H1 (cell line): Measurements from ENCODE around the gene NSUN2. TPM values are rescaled to one million over a fixed set of nuclear protein-coding genes. Genes with fewer than 3 reads are reported as not detected.
A peak's percentile ranks its signal among the peaks of the same experiment; 100 is the strongest.

Source experiments
- CTCF ChIA-PET: fragments of 300-600 bp; sonication (Branson Sonifier 250); formaldehyde crosslinking; loops from one replicate; lab custom pipeline; 2021; ENCODE audit not compliant: partially characterized antibody; lab: Charles Lee
- POLR2A ChIA-PET: fragments of 300-600 bp; sonication (Branson Sonifier 250); formaldehyde crosslinking; loops from one replicate; lab custom pipeline; 2021; ENCODE audit warnings: inconsistent platforms; ENCODE audit not compliant: partially characterized antibody; lab: Charles Lee
- DNase-seq, 2 experiments: peaks; one replicate each; pipeline versions ENCODE4 v3.0.0 to v3.0.0-alpha.2; 2010 to 2022; ENCODE audit warnings: low spot score in 2 of 2, low read depth in 1 of 2, mixed read lengths in 1 of 2
- FAIRE-seq: peaks from 2 replicates; lab custom pipeline; 2011; peaks lifted over from hg19 to GRCh38; lab: Jason Lieb, UNC
- H2AFZ ChIP-seq: 2 replicates; pipeline ENCODE4 v1.8.1; 2012; ENCODE audit warnings: low read length, inconsistent platforms
- H2AK5ac ChIP-seq: 2 replicates; pipeline ENCODE4 v1.6.1; 2013; ENCODE audit warnings: low read depth, low read length
- H2BK120ac ChIP-seq: replicated peaks from 2 replicates; pipeline ENCODE3; 2013; ENCODE audit warnings: low read depth, low read length, inconsistent platforms
- H2BK12ac ChIP-seq: 2 replicates; pipeline ENCODE4 v1.6.1; 2013; ENCODE audit warnings: low read depth, low read length
- H2BK15ac ChIP-seq: 2 replicates; pipeline ENCODE4 v1.6.1; 2013; ENCODE audit warnings: low read length
- H2BK20ac ChIP-seq: 2 replicates; pipeline ENCODE4 v1.6.1; 2013; ENCODE audit warnings: low read length
- H2BK5ac ChIP-seq: 2 replicates; pipeline ENCODE4 v1.6.1; 2013; ENCODE audit warnings: low read depth, low read length
- H3K14ac ChIP-seq: 2 replicates; pipeline ENCODE4 v1.6.1; 2013; ENCODE audit warnings: inconsistent platforms; ENCODE audit not compliant: insufficient read length
- H3K18ac ChIP-seq: 2 replicates; pipeline ENCODE4 v1.6.1; 2013; ENCODE audit warnings: low read length; ENCODE audit errors: extremely low read depth
- H3K23ac ChIP-seq: 2 replicates; pipeline ENCODE4 v1.6.1; 2013; ENCODE audit warnings: inconsistent platforms; ENCODE audit not compliant: insufficient read length
- H3K23me2 ChIP-seq: 2 replicates; pipeline ENCODE4 v1.6.1; 2013; ENCODE audit warnings: low read depth, low read length
- H3K27ac ChIP-seq: 2 replicates; pipeline ENCODE4 v1.6.1; 2011; ENCODE audit warnings: low read depth, low read length, inconsistent platforms
- H3K27me3 ChIP-seq, 4 experiments: replicated peaks in 1 of 4; 1 replicate in 1 of 4; 2 replicates in 3 of 4; pipeline versions ENCODE4 v1.6.1 to v1.8.1; 2011 to 2013; ENCODE audit warnings: low read length in 3 of 4, mild to moderate bottlenecking in 3 of 4, inconsistent platforms in 2 of 4, mixed read lengths in 2 of 4, moderate library complexity in 1 of 4; ENCODE audit not compliant: control insufficient read depth in 3 of 4, insufficient read depth in 3 of 4; ENCODE audit errors: extremely low read depth in 1 of 4
- H3K36me3 ChIP-seq, 4 experiments: 2 replicates each; pipeline versions ENCODE4 v1.6.1 to v1.8.1; 2011 to 2013; ENCODE audit warnings: mild to moderate bottlenecking in 4 of 4, low read length in 3 of 4, moderate library complexity in 2 of 4, control low read depth in 1 of 4, inconsistent platforms in 1 of 4; ENCODE audit not compliant: insufficient read depth in 4 of 4, control insufficient read depth in 2 of 4
- H3K4ac ChIP-seq: replicated peaks from 2 replicates; pipeline ENCODE3; 2013; ENCODE audit warnings: low read length, low read depth, mixed read lengths, inconsistent platforms; ENCODE audit not compliant: insufficient read length
- H3K4me1 ChIP-seq, 4 experiments: replicated peaks in 1 of 4; 1 replicate in 1 of 4; 2 replicates in 3 of 4; pipeline versions ENCODE4 v1.6.1 to v1.8.1; 2011 to 2013; ENCODE audit warnings: low read length in 3 of 4, inconsistent platforms in 2 of 4, mixed read lengths in 1 of 4; ENCODE audit not compliant: insufficient read depth in 4 of 4, control insufficient read depth in 3 of 4
- H3K4me2 ChIP-seq, 2 experiments: 2 replicates each; pipeline versions ENCODE4 v1.6.1 to v1.8.1; 2011 to 2013; ENCODE audit warnings: low read depth in 2 of 2, low read length in 2 of 2, control low read depth in 1 of 2, inconsistent platforms in 1 of 2, mild to moderate bottlenecking in 1 of 2; ENCODE audit not compliant: insufficient read depth in 1 of 2
- H3K4me3 ChIP-seq, 4 experiments: fragments of 200-600, 300-600 bp in 1 of 4; sonication (generic), shearing (Covaris generic), sonication (Bioruptor Twin) in 1 of 4; 2 replicates each; pipeline versions ENCODE4 v1.5.1 to v1.8.1; 2011 to 2016; ENCODE audit warnings: low read length in 4 of 4, low read depth in 3 of 4, control low read depth in 2 of 4, inconsistent platforms in 2 of 4, mild to moderate bottlenecking in 2 of 4, mixed read lengths in 1 of 4, moderate library complexity in 1 of 4; ENCODE audit not compliant: insufficient read depth in 2 of 4; ENCODE audit errors: extremely low read depth in 1 of 4
- H3K56ac ChIP-seq: replicated peaks from 2 replicates; pipeline ENCODE3; 2013; ENCODE audit warnings: low read depth, mild to moderate bottlenecking, mixed read lengths, low read length, inconsistent platforms; ENCODE audit not compliant: insufficient read length
- H3K79me1 ChIP-seq: 2 replicates; pipeline ENCODE4 v1.6.1; 2013; ENCODE audit warnings: low read depth, low read length, control low read depth
- H3K79me2 ChIP-seq, 2 experiments: 2 replicates each; pipeline versions ENCODE4 v1.6.1 to v1.8.1; 2012 to 2013; ENCODE audit warnings: low read length in 2 of 2, mild to moderate bottlenecking in 2 of 2, inconsistent platforms in 1 of 2; ENCODE audit not compliant: insufficient read depth in 2 of 2, control insufficient read depth in 1 of 2
- H3K9ac ChIP-seq, 4 experiments: replicated peaks in 1 of 4; 1 replicate in 1 of 4; 2 replicates in 3 of 4; pipeline versions ENCODE4 v1.6.1 to v1.8.1; 2011 to 2013; ENCODE audit warnings: low read depth in 3 of 4, low read length in 3 of 4, control low read depth in 2 of 4, mild to moderate bottlenecking in 2 of 4, moderate library complexity in 2 of 4, inconsistent platforms in 1 of 4; ENCODE audit errors: extremely low read depth in 1 of 4
- H3K9me3 ChIP-seq, 2 experiments: 2 replicates each; pipeline versions ENCODE4 v1.6.1 to v1.8.1; 2012 to 2013; ENCODE audit warnings: mild to moderate bottlenecking in 2 of 2, moderate library complexity in 2 of 2, control low read depth in 1 of 2, inconsistent platforms in 1 of 2, low read depth in 1 of 2, low read length in 1 of 2, mixed read lengths in 1 of 2; ENCODE audit not compliant: insufficient read depth in 2 of 2
- H4K20me1 ChIP-seq, 2 experiments: replicated peaks in 1 of 2; 2 replicates each; pipeline versions ENCODE3 to v1.8.1; 2011 to 2013; ENCODE audit warnings: inconsistent platforms in 2 of 2, low read length in 2 of 2, mild to moderate bottlenecking in 1 of 2; ENCODE audit not compliant: insufficient read depth in 2 of 2, control insufficient read depth in 1 of 2
- H4K5ac ChIP-seq: 2 replicates; pipeline ENCODE4 v1.6.1; 2013; ENCODE audit warnings: low read length, low read depth, mixed read lengths, inconsistent platforms; ENCODE audit not compliant: insufficient read length
- H4K8ac ChIP-seq: 2 replicates; pipeline ENCODE4 v1.8.0; 2013; ENCODE audit warnings: mild to moderate bottlenecking, moderate library complexity, low read length, inconsistent platforms; ENCODE audit not compliant: insufficient read depth; ENCODE audit errors: extremely low read depth
- H4K91ac ChIP-seq: replicated peaks from 2 replicates; pipeline ENCODE3; 2013; ENCODE audit warnings: low read length, mixed read lengths, inconsistent platforms; ENCODE audit not compliant: insufficient read length
- ATF3 ChIP-seq: IDR thresholded peaks from 2 replicates; pipeline ENCODE4 v1.6.1; 2011; ENCODE audit warnings: low read depth, mild to moderate bottlenecking, low read length; ENCODE audit not compliant: insufficient read depth
- BCL11A ChIP-seq, 2 experiments: IDR thresholded peaks; one replicate each; pipeline ENCODE4 v1.6.1; 2011; ENCODE audit warnings: low read depth in 2 of 2, low read length in 2 of 2, mild to moderate bottlenecking in 2 of 2
- BRCA1 ChIP-seq: IDR thresholded peaks from 2 replicates; pipeline ENCODE4 v1.6.1; 2012; ENCODE audit warnings: low read depth, low read length, improper control_type of control experiment
- CBX5 ChIP-seq: fragments of 300-800, 300-1000 bp; sonication (generic); IDR thresholded peaks from 2 replicates; pipeline ENCODE4 v1.7.1; 2016; ENCODE audit warnings: antibody characterized with exemption, low read length, low read depth
- CHD1 ChIP-seq: IDR thresholded peaks from 2 replicates; pipeline ENCODE4 v1.6.1; 2012; ENCODE audit warnings: low read depth, low read length, improper control_type of control experiment
- CHD2 ChIP-seq: IDR thresholded peaks from 2 replicates; pipeline ENCODE4 v1.6.1; 2012; ENCODE audit warnings: low read length, improper control_type of control experiment
- KDM5A ChIP-seq: fragments of 200-600 bp; IDR thresholded peaks from 2 replicates; pipeline ENCODE4 v1.7.1; 2012; ENCODE audit warnings: mild to moderate bottlenecking, low read length, inconsistent platforms, mixed read lengths
- MAFK ChIP-seq: IDR thresholded peaks from 2 replicates; pipeline ENCODE4 v1.6.1; 2012; ENCODE audit warnings: low read depth, mild to moderate bottlenecking, improper control_type of control experiment, low read length
- RXRA ChIP-seq: IDR thresholded peaks from 2 replicates; pipeline ENCODE4 v1.6.1; 2011; ENCODE audit warnings: low read depth, mild to moderate bottlenecking, low read length, moderate library complexity; ENCODE audit not compliant: insufficient read depth
- SAP30 ChIP-seq: fragments of 300-600 bp; sonication (generic); IDR thresholded peaks from 2 replicates; pipeline ENCODE4 v1.7.1; 2012; ENCODE audit warnings: low read length, moderate library complexity, mild to moderate bottlenecking, inconsistent platforms; ENCODE audit not compliant: insufficient read depth, insufficient replicate concordance
- ZNF274 ChIP-seq: IDR thresholded peaks from 2 replicates; pipeline ENCODE4 v1.7.0; 2012; ENCODE audit warnings: low read length, borderline replicate concordance; ENCODE audit errors: extremely low read depth
- WGBS, 2 experiments: shearing (Covaris generic) in 1 of 2; methylation state at CpG; one replicate each; pipeline versions ENCODE4 v1.1.6 to v1.1.7; 2013 to 2015; ENCODE audit warnings: low lambda C conversion rate in 2 of 2, mixed read lengths in 2 of 2, inconsistent platforms in 1 of 2, low coverage in 1 of 2, missing lambda C conversion rate in 1 of 2; ENCODE audit not compliant: insufficient replicate concordance in 2 of 2, insufficient coverage in 1 of 2, insufficient read length in 1 of 2; ENCODE audit errors: extremely low coverage in 1 of 2, missing lambda C conversion rate in 1 of 2; 5-methylcytosine and 5-hydroxymethylcytosine counted together
- polyA plus RNA-seq, 7 experiments: library from polyadenylated mRNA; depleted of rRNA in 3 of 7; stranded (reverse) in 5 of 7; unstranded in 2 of 7; fragments of >200 nt in 5 of 7; fragments of 200-250 nt in 2 of 7; gene quantifications; 1 replicate in 5 of 7; 2 replicates in 1 of 7; 4 replicates in 1 of 7; pipeline versions ENCODE4 v1.2.1 to v1.2.3, GENCODE V29; 2011 to 2013; ENCODE audit warnings: missing spikeins in 2 of 7, mixed read lengths in 2 of 7
- total RNA-seq: library from RNA; stranded (reverse); fragmentation: NEBNext Ultra II Directional; extraction: Animal tissue kit (Norgen Biotek cat#: 25700); gene quantifications from 2 replicates; pipeline ENCODE4 v1.2.1, GENCODE V29; 2021

The NSUN2 gene
- total and polyA plus RNA-seq, 2 of the 8 experiments (the other 6 are each of a cell fraction or from before 2014, with no cell fraction given) = 47.3 to 94.7 TPM

- Histone ChIP-seq H3K23ac (no peak overlapping the region), H3K4me3 (peak overlapping the region in 3 of 4 experiments; percentile 5 to 99 (median 91); a peak in 3 of 8 replicates), H3K18ac (no peak overlapping the region), H2AFZ (no peak overlapping the region), H2BK5ac (no peak overlapping the region), H4K5ac (no peak overlapping the region), H4K20me1 (peaks cover 7 to 23% of the 10 kb centered on the region in 2 experiments), H3K23me2 (peaks cover 2% of the 10 kb centered on the region; the same call in 1 of the 2 replicates), H2BK15ac (no peak overlapping the region), H2AK5ac (no peak overlapping the region), H3K4me1 (peaks cover 0 to 4% (median 1%) of the 10 kb centered on the region in 4 experiments; a peak in 4 of 7 replicates), H3K36me3 (peaks cover 9 to 49% (median 25%) of the 10 kb centered on the region in 4 experiments), H2BK12ac (no peak overlapping the region), H2BK120ac (no peak overlapping the region), H3K14ac (no peak overlapping the region), H3K27me3 (no peaks in the 10 kb centered on the region), H4K91ac (no peak overlapping the region), H3K4ac (no peak overlapping the region), H3K56ac (no peak overlapping the region), H3K9me3 (no peaks in the 10 kb centered on the region), H3K9ac (no peak overlapping the region), H3K27ac (no peak overlapping the region), H2BK20ac (no peak overlapping the region), H3K79me1 (peaks cover 9% of the 10 kb centered on the region; the same call in 1 of the 2 replicates), H4K8ac (no peak overlapping the region), H3K79me2 (peaks cover 29 to 82% of the 10 kb centered on the region in 2 experiments), H3K4me2 (peak overlapping the region; percentile 68 to 77; a peak in 2 of 4 replicates)
- ChIA-PET POLR2A (interaction anchor here (0.7 to 2.9 kb wide), 6 partner anchors 9 to 464 kb away, joined by 3 to 20 read pairs (median 4); no protein-coding TSS in a partner anchor), CTCF (interaction anchor here (0.9 to 3.0 kb wide), 5 partner anchors 8 to 114 kb away, joined by 3 to 13 read pairs (median 3); no protein-coding TSS in a partner anchor)
- no peak for FAIRE-seq
- no peak for DNase-seq
- 93% methylated on average over 4 of the region's 4 CpGs; no CpG with 5 or more reads in 1 of the 2 experiments for WGBS, 2 experiments
- no peak for TF ChIP-seq CHD2
- no peak for TF ChIP-seq ZNF274
- TF ChIP-seq CHD1 = no peak
- TF ChIP-seq CBX5 = no peak
- no peak for TF ChIP-seq MAFK
- TF ChIP-seq BCL11A (IDR thresholded peaks at IDR 0.05; ENCODE audit: low read depth in 2 of 2, low read length in 2 of 2) = no peak
- TF ChIP-seq ATF3 = no peak
- TF ChIP-seq RXRA = no peak
- TF ChIP-seq BRCA1 = no peak
- TF ChIP-seq SAP30 = no peak
- no peak for TF ChIP-seq KDM5A
These were observed 1.4 kb downstream of the NSUN2 start for GRCh38 chr5:6631441-6631840.
